Subcutaneous abdominal adipose tissue (tissue), 5 donors: ENCODE measurements around the gene PLP1.

Source experiments
- H3K27ac ChIP-seq: one replicate; pipeline ENCODE4 v1.7.0; 2013; ENCODE audit warnings: low read depth, mild to moderate bottlenecking, inconsistent platforms, low read length, moderate library complexity
- H3K27me3 ChIP-seq, 5 donors: one replicate each; pipeline ENCODE4 v1.7.0; 2013; ENCODE audit warnings: low read length in 5 of 5, inconsistent platforms in 1 of 5; ENCODE audit not compliant: control insufficient read depth in 5 of 5, insufficient read depth in 4 of 5
- H3K36me3 ChIP-seq, 5 donors: one replicate each; pipeline ENCODE4 v1.7.0; 2013; ENCODE audit warnings: low read length in 5 of 5; ENCODE audit not compliant: control insufficient read depth in 5 of 5, insufficient read depth in 5 of 5
- H3K4me1 ChIP-seq, 5 donors: one replicate each; pipeline ENCODE4 v1.7.0; 2013; ENCODE audit warnings: low read length in 5 of 5, mild to moderate bottlenecking in 3 of 5, moderate library complexity in 1 of 5; ENCODE audit not compliant: control insufficient read depth in 5 of 5, insufficient read depth in 5 of 5
- H3K4me3 ChIP-seq, 5 donors: one replicate each; pipeline ENCODE4 v1.7.0; 2013; ENCODE audit warnings: low read length in 5 of 5, low read depth in 1 of 5
- H3K9ac ChIP-seq, 5 donors: one replicate each; pipeline ENCODE4 v1.7.0; 2013; ENCODE audit warnings: low read length in 5 of 5, mild to moderate bottlenecking in 4 of 5, moderate library complexity in 3 of 5
- H3K9me3 ChIP-seq, 5 donors: one replicate each; pipeline ENCODE4 v1.7.0; 2013; ENCODE audit warnings: low read length in 5 of 5; ENCODE audit not compliant: control insufficient read depth in 5 of 5
- donor health status: healthy.
- donor health status: healthy.
- donor health status: healthy.
- donor health status: healthy.
- donor health status: healthy.

PLP1 gene, protein sequence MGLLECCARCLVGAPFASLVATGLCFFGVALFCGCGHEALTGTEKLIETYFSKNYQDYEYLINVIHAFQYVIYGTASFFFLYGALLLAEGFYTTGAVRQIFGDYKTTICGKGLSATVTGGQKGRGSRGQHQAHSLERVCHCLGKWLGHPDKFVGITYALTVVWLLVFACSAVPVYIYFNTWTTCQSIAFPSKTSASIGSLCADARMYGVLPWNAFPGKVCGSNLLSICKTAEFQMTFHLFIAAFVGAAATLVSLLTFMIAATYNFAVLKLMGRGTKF

DNA sequence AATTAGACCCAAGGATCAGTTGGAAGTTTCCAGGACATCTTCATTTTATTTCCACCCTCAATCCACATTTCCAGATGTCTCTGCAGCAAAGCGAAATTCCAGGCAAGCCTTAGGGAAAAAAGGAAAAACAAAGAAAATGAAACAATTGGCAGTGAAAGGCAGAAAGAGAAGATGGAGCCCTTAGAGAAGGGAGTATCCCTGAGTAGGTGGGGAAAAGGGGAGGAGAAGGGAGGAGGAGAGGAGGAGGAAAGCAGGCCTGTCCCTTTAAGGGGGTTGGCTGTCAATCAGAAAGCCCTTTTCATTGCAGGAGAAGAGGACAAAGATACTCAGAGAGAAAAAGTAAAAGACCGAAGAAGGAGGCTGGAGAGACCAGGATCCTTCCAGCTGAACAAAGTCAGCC lies at the start of gene PLP1:
PLP1 (plus strand) TSS at position 295 of the 400 bp plus-strand sequence. CDS start 156 bp downstream, outside the sequence.
- no peaks in the 10 kb centered on the region for H3K9me3 ChIP-seq
- peaks cover 0 to 19% (median 10%) of the 10 kb centered on the region in 5 donors for H3K27me3 ChIP-seq
- no peak within 1 kb of the TSS for H3K9ac ChIP-seq
- H3K4me3 ChIP-seq = peak within 1 kb of the TSS in 1 of 5 donors; percentile 13
- H3K36me3 ChIP-seq = no peaks in the 10 kb centered on the region
- H3K4me1 ChIP-seq = peaks cover 0 to 23% (median 8%) of the 10 kb centered on the region in 5 donors
- H3K27ac ChIP-seq = no peak within 1 kb of the TSS

GRCh38 chrX:103727115-103727514 lies 49.5 kb upstream of the PLP1 start:
- Histone ChIP-seq H3K4me1 (peaks cover 0 to 14% (median 10%) of the 10 kb centered on the region in 5 donors), H3K36me3 (no peaks in the 10 kb centered on the region), H3K4me3 (no peak overlapping the region), H3K9me3 (peaks cover 0 to 2% (median 0%) of the 10 kb centered on the region in 5 donors), H3K27ac (no peak overlapping the region), H3K9ac (no peak overlapping the region), H3K27me3 (peaks cover 11 to 58% (median 31%) of the 10 kb centered on the region in 5 donors)

DNA sequence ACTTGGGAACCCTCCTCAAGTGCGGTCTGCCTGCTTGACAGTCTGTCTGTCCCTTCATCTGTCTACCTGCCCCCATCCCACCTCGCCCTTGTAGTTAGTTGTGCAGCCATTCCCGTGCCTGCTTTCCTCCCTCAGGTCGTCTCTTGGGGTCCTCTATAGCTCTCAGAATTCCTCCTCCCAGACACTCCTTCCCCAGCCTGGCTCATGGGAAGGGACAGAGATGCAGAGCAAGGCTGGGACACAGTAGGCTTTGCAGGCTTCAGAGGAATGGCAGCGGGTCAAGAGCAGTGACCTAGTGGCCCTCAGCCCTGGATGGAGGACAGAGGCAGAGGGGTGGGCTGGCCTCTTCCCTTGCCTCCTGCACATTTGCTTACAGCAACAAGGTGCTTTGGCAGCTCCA lies 47.6 kb upstream of the PLP1 start:
- Histone ChIP-seq H3K9ac (no peak overlapping the region), H3K4me3 (no peak overlapping the region), H3K27ac (no peak overlapping the region), H3K27me3 (peaks cover 11 to 53% (median 34%) of the 10 kb centered on the region in 5 donors), H3K9me3 (peaks cover 0 to 2% (median 0%) of the 10 kb centered on the region in 5 donors), H3K4me1 (peaks cover 0 to 14% (median 10%) of the 10 kb centered on the region in 5 donors), H3K36me3 (no peaks in the 10 kb centered on the region)

DNA sequence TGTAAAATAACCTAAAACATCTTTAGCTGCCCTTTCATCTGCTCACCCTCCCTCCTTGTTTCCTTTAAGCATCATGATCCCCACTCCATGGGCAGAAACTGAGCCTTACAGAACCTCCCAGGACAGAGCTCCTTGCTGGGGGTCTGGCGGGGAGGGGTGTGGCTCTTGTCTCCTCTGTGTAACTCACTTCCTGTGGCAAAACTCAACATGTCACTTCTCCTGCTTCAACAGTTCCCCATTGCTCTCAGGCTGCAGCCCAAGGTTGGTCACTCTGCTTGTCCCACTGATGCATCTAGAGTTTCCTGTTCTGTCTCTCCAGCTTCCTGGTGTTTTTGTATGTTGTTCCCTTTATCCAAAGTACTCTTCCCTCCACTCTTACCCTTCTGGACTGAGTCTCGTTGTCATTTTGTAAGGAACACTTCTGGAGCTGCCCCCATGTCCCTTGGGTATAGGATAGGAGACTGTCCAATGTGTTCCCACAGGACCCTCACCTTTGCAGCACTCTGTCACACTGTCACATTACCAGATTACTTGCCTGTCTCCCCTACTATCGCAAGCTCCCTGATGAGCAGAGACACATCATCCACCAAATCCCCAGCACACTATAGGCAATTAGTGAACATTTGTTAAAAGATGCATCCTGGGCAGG lies 46.4 kb upstream of the PLP1 start:
- H3K4me3 ChIP-seq = no peak overlapping the region
- H3K27me3 ChIP-seq = peaks cover 11 to 46% (median 28%) of the 10 kb centered on the region in 5 donors
- H3K4me1 ChIP-seq = peaks cover 0 to 14% (median 10%) of the 10 kb centered on the region in 5 donors
- H3K9me3 ChIP-seq = peaks cover 0 to 2% (median 0%) of the 10 kb centered on the region in 5 donors
- H3K27ac ChIP-seq = no peak overlapping the region
- H3K9ac ChIP-seq = no peak overlapping the region
- H3K36me3 ChIP-seq = no peaks in the 10 kb centered on the region

DNA sequence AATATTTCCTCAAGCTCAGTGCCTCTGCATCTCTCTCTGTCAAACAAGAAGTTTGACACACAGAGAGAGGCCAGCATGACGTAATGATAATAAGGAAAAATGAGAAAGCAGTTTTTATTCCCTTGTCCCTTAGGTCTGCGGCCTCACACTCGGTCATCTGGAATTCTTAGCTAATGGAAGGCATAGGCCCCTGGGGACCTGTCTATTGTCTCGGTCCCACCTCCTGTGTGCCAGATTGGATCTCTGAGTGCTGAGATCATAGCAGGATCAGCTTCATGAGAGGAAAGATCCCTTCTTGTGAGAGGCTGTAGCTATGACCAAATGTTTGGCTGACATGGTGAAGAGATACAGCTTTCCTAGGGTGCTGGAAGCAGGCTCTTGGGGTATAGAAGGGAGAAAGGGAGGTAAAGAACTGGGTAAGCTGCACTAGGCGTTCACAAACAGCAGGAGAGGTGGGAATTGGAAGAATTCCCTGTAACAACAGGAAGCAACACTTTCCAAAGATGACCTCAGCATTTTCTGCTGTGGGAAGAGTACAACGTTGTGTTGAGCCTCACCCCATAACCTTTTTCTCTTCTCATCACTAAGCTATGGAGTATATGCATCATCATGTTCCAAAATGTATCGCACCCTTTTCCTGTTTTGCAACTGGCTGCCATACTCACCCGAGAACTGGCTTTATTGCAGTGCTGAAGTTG lies 45.7 kb upstream of the PLP1 start:
- no peaks in the 10 kb centered on the region for H3K36me3 ChIP-seq
- peaks cover 0 to 14% (median 10%) of the 10 kb centered on the region in 5 donors for H3K4me1 ChIP-seq
- no peak overlapping the region for H3K27ac ChIP-seq
- peaks cover 0 to 2% (median 0%) of the 10 kb centered on the region in 5 donors for H3K9me3 ChIP-seq
- H3K27me3 ChIP-seq = peaks cover 9 to 39% (median 21%) of the 10 kb centered on the region in 5 donors
- no peak overlapping the region for H3K4me3 ChIP-seq
- no peak overlapping the region for H3K9ac ChIP-seq

- H3K4me3 ChIP-seq = no peak overlapping the region
- H3K27me3 ChIP-seq = peaks cover 7 to 26% (median 13%) of the 10 kb centered on the region in 5 donors
- no peak overlapping the region for H3K9ac ChIP-seq
- peaks cover 0 to 14% (median 10%) of the 10 kb centered on the region in 5 donors for H3K4me1 ChIP-seq
- H3K9me3 ChIP-seq = no peaks in the 10 kb centered on the region
- no peaks in the 10 kb centered on the region for H3K36me3 ChIP-seq
- H3K27ac ChIP-seq = no peak overlapping the region
Observed at GRCh38 chrX:103733017-103733416, 43.6 kb upstream of the PLP1 start.

- Histone ChIP-seq H3K27ac (no peak overlapping the region), H3K4me3 (no peak overlapping the region), H3K4me1 (peaks cover 0 to 14% (median 10%) of the 10 kb centered on the region in 5 donors), H3K27me3 (peaks cover 3 to 26% (median 9%) of the 10 kb centered on the region in 5 donors), H3K9me3 (no peaks in the 10 kb centered on the region), H3K9ac (no peak overlapping the region), H3K36me3 (no peaks in the 10 kb centered on the region)
Observed at GRCh38 chrX:103734125-103734760, 42.4 kb upstream of the PLP1 start.

GRCh38 chrX:103737696-103738095 lies 38.9 kb upstream of the PLP1 start:
- H3K9me3 ChIP-seq = no peaks in the 10 kb centered on the region

GRCh38 chrX:103739421-103739820 lies 37.2 kb upstream of the PLP1 start:
- no peaks in the 10 kb centered on the region for H3K9me3 ChIP-seq
- peaks cover 0 to 9% (median 4%) of the 10 kb centered on the region in 5 donors for H3K27me3 ChIP-seq
- no peak overlapping the region for H3K4me3 ChIP-seq
- H3K4me1 ChIP-seq = no peaks in the 10 kb centered on the region
- H3K36me3 ChIP-seq = no peaks in the 10 kb centered on the region
- H3K27ac ChIP-seq = no peak overlapping the region
- no peak overlapping the region for H3K9ac ChIP-seq

More at GRCh38 chrX:103737696-103738095, 38.9 kb upstream of the PLP1 start:
- no peak overlapping the region for H3K27ac ChIP-seq
- H3K36me3 ChIP-seq = no peaks in the 10 kb centered on the region
- peaks cover 0 to 10% (median 8%) of the 10 kb centered on the region in 5 donors for H3K27me3 ChIP-seq
- no peaks in the 10 kb centered on the region for H3K4me1 ChIP-seq
- H3K4me3 ChIP-seq = no peak overlapping the region
- H3K9ac ChIP-seq = no peak overlapping the region
